ENCODE measurements around the gene OTUD5. TPM values are rescaled to one million over a fixed set of nuclear protein-coding genes. Genes with fewer than 3 reads are reported as not detected.
"Not testable (repeated sequence)": the region's sequence is repeated elsewhere in the genome, so short reads cannot be mapped to it uniquely, and the experiment has no call there.

The OTUD5 gene
- total and polyA plus RNA-seq, 2 donors from 2014 or later: 40.2 to 56.2 TPM

DNA sequence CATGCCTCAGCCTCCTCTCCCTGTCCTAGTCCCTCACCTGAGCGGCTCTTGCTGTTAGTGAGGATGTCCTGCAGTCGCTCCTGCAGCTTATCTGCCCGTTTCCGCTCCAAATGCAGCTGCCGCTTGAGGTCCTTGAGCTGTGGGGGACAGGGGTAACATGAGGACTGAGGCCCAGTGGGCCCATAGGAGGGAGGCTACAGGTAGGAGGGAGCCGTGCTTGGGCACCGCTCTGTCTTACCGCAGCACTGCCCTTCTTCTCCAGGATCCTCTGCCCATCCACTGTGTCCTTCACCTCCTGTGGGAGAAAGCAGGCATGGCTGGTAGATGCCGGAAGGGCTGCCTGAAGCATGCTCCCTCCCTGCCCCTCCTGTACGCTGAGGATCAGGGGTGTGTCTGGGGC is 23.8 kb upstream of the OTUD5 start:
- no peak for FAIRE-seq
- no peaks in the 10 kb centered on the region for H3K4me1 ChIP-seq (ENCODE audit: control insufficient read depth in 2 of 3, insufficient read depth in 2 of 3, low read depth in 1 of 3, low read length in 3 of 3)
- TF ChIP-seq, protein P1, sequence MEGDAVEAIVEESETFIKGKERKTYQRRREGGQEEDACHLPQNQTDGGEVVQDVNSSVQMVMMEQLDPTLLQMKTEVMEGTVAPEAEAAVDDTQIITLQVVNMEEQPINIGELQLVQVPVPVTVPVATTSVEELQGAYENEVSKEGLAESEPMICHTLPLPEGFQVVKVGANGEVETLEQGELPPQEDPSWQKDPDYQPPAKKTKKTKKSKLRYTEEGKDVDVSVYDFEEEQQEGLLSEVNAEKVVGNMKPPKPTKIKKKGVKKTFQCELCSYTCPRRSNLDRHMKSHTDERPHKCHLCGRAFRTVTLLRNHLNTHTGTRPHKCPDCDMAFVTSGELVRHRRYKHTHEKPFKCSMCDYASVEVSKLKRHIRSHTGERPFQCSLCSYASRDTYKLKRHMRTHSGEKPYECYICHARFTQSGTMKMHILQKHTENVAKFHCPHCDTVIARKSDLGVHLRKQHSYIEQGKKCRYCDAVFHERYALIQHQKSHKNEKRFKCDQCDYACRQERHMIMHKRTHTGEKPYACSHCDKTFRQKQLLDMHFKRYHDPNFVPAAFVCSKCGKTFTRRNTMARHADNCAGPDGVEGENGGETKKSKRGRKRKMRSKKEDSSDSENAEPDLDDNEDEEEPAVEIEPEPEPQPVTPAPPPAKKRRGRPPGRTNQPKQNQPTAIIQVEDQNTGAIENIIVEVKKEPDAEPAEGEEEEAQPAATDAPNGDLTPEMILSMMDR (IDR thresholded peaks at IDR 0.05; ENCODE audit: borderline replicate concordance, extremely low read depth, insufficient read depth): no peak
- H3K27me3 ChIP-seq (ENCODE audit: control insufficient read depth, insufficient read depth, low read length): no peaks in the 10 kb centered on the region
- intact Hi-C loops (cut with DNase I): no loop called here
- H3K36me3 ChIP-seq (ENCODE audit: control insufficient read depth in 2 of 3, insufficient read depth in 3 of 3, low read length in 3 of 3): peaks cover 0 to 8% (median 6%) of the 10 kb centered on the region in 3 donors
- no peak overlapping the region for H3K9ac ChIP-seq (ENCODE audit: low read length in 3 of 3)
- H3K4me3 ChIP-seq (ENCODE audit: low read length in 3 of 3): no peak overlapping the region
- no peak for DNase-seq
- H3K27ac ChIP-seq (ENCODE audit: low read depth in 2 of 2, low read length in 2 of 2): no peak overlapping the region
- no peaks in the 10 kb centered on the region for H3K9me3 ChIP-seq (ENCODE audit: control insufficient read depth in 2 of 3, insufficient read depth in 1 of 3, low read length in 3 of 3)

DNA sequence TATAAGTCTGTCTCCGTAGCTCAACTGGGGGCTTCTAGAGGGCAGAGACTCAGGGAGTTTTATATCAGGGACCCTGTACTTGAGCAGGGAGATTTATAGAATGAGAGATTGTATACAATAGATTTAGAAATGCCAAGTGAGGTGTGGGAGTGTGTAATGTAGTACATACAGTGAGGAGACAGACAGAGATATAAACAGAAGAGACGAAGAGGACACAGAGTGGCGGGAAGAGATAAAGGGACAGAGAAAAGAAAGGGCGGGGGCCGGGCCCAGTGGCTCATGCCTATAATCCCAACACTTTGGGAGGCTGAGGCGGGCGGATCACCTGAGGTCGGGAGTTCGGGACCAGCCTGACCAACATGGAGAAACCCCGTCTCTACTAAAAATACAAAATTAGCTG is 22.9 kb upstream of the OTUD5 start:
- H3K36me3 ChIP-seq (ENCODE audit: control insufficient read depth in 2 of 3, insufficient read depth in 3 of 3, low read length in 3 of 3): not testable (repeated sequence)

DNA sequence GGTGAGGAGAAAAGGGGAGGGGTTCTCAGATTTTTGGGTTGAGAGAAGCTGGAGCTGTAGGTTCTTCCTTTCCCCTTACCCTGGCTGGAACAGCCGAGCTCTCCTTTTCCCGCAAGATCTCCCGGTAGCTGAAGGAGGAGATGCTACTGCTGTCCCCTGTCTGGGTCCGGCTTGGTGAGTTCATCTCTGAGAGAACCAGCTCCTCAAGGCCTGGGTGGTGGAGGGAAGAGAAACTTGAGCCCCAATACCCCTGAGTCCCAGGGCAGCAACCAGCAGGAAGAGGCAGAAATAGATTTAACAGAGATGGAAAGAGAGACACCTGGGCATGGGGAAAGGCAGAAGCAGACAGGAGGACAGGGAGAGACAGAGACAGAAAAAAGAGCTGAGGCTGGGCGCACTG is 20.8 kb upstream of the OTUD5 start:
- H3K9me3 ChIP-seq (ENCODE audit: control insufficient read depth in 2 of 3, insufficient read depth in 1 of 3, low read length in 3 of 3): no peaks in the 10 kb centered on the region
- no peak for FAIRE-seq
- no peak overlapping the region for H3K4me3 ChIP-seq (ENCODE audit: low read length in 3 of 3)
- H3K27me3 ChIP-seq (ENCODE audit: control insufficient read depth, insufficient read depth, low read length): no peaks in the 10 kb centered on the region
- TF ChIP-seq, protein P1 (IDR thresholded peaks at IDR 0.05; ENCODE audit: borderline replicate concordance, extremely low read depth, insufficient read depth): no peak
- intact Hi-C loops (cut with DNase I): no loop called here
- H3K27ac ChIP-seq (ENCODE audit: low read depth in 2 of 2, low read length in 2 of 2): no peak overlapping the region
- DNase-seq: no peak
- peaks cover 0 to 2% (median 0%) of the 10 kb centered on the region in 3 donors for H3K36me3 ChIP-seq (ENCODE audit: control insufficient read depth in 2 of 3, insufficient read depth in 3 of 3, low read length in 3 of 3)
- H3K9ac ChIP-seq (ENCODE audit: low read length in 3 of 3): no peak overlapping the region
- H3K4me1 ChIP-seq (ENCODE audit: control insufficient read depth in 2 of 3, insufficient read depth in 2 of 3, low read depth in 1 of 3, low read length in 3 of 3): no peaks in the 10 kb centered on the region

More for the DNA sequence above, 22.9 kb upstream of the OTUD5 start:
- DNase-seq; intact Hi-C loops (cut with DNase I); H3K9me3 ChIP-seq (ENCODE audit: control insufficient read depth in 2 of 3, insufficient read depth in 1 of 3, low read length in 3 of 3); H3K9ac ChIP-seq (ENCODE audit: low read length in 3 of 3); FAIRE-seq; H3K27me3 ChIP-seq (ENCODE audit: control insufficient read depth, insufficient read depth, low read length); H3K27ac ChIP-seq (ENCODE audit: low read depth in 2 of 2, low read length in 2 of 2); H3K4me3 ChIP-seq (ENCODE audit: low read length in 3 of 3); H3K4me1 ChIP-seq (ENCODE audit: control insufficient read depth in 2 of 3, insufficient read depth in 2 of 3, low read depth in 1 of 3, low read length in 3 of 3): not testable (repeated sequence)

DNA sequence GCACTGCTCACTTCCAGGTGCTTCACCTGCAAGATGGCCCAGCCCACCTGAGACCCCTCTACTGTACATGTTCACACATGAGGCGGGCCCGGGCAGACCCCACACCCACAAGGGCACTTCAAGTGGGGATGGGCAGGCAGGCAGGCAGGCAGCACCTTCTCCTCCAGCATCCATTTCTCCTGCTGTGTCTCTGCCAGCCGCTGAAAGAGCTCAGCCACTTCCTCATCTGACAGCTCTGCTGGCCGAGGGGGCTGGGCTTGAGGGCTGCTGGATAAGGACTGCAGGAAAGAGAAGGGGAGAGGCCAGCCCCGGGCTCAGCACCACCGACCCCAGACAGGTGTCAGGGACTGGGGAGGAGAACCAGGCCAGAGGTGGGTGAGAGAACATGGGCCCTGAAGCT is 18.7 kb upstream of the OTUD5 start:
- Histone ChIP-seq H3K9me3 (ENCODE audit: control insufficient read depth in 2 of 3, insufficient read depth in 1 of 3, low read length in 3 of 3) (no peaks in the 10 kb centered on the region), H3K27ac (ENCODE audit: low read depth in 2 of 2, low read length in 2 of 2) (no peak overlapping the region), H3K9ac (ENCODE audit: low read length in 3 of 3) (no peak overlapping the region), H3K36me3 (ENCODE audit: control insufficient read depth in 2 of 3, insufficient read depth in 3 of 3, low read length in 3 of 3) (no peaks in the 10 kb centered on the region), H3K27me3 (ENCODE audit: control insufficient read depth, insufficient read depth, low read length) (no peaks in the 10 kb centered on the region), H3K4me1 (ENCODE audit: control insufficient read depth in 2 of 3, insufficient read depth in 2 of 3, low read depth in 1 of 3, low read length in 3 of 3) (no peaks in the 10 kb centered on the region), H3K4me3 (ENCODE audit: low read length in 3 of 3) (no peak overlapping the region)
- intact Hi-C loops (cut with DNase I): no loop called here
- TF ChIP-seq, protein P1 (IDR thresholded peaks at IDR 0.05; ENCODE audit: borderline replicate concordance, extremely low read depth, insufficient read depth): no peak
- no peak for DNase-seq
- no peak for FAIRE-seq
